ENCODE results near the gene CCDC146. TPM values are rescaled to one million over a fixed set of nuclear protein-coding genes. Genes with fewer than 3 reads are reported as not detected.

The CCDC146 gene
- total RNA-seq, 4 donors from 2014 or later, result 6.0 to 38.8 (median 24.5) TPM

GRCh38 chr7:77181734-77182133 is 59.3 kb downstream of the CCDC146 start:
- Histone ChIP-seq H3K4me1 (no peaks in the 10 kb centered on the region), H3K4me3 (no peak overlapping the region), H3K27me3 (no peaks in the 10 kb centered on the region), H3K27ac (peak overlapping the region in 2 of 4 donors; percentile 6 to 44), H3K9me3 (no peaks in the 10 kb centered on the region), H3K36me3 (no peaks in the 10 kb centered on the region)
- no peak for DNase-seq
- TF ChIP-seq POLR2A (IDR thresholded peaks at IDR 0.05) (no peak), CTCF (IDR thresholded peaks at IDR 0.05) (no peak)

- no peak for TF ChIP-seq POLR2A (IDR thresholded peaks at IDR 0.05)
- TF ChIP-seq CTCF (IDR thresholded peaks at IDR 0.05), result no peak
- H3K4me1 ChIP-seq, result no peaks in the 10 kb centered on the region
- H3K27ac ChIP-seq, result peak overlapping the region in 1 of 4 donors; percentile 44
- no peaks in the 10 kb centered on the region for H3K9me3 ChIP-seq
- no peaks in the 10 kb centered on the region for H3K27me3 ChIP-seq
- no peak for DNase-seq
- H3K36me3 ChIP-seq, result no peaks in the 10 kb centered on the region
- H3K4me3 ChIP-seq, result no peak overlapping the region
Measured at GRCh38 chr7:77182261-77182660, 59.8 kb downstream of the CCDC146 start.

- TF ChIP-seq POLR2A (IDR thresholded peaks at IDR 0.05), result no peak
- TF ChIP-seq CTCF (IDR thresholded peaks at IDR 0.05), result no peak
- no peaks in the 10 kb centered on the region for H3K9me3 ChIP-seq
- DNase-seq, result no peak
- H3K4me3 ChIP-seq, result no peak overlapping the region
- no peak overlapping the region for H3K27ac ChIP-seq
- no peaks in the 10 kb centered on the region for H3K4me1 ChIP-seq
- no peaks in the 10 kb centered on the region for H3K36me3 ChIP-seq
- H3K27me3 ChIP-seq, result no peaks in the 10 kb centered on the region
Measured at GRCh38 chr7:77184463-77184862, 62.0 kb downstream of the CCDC146 start.

- H3K4me3 ChIP-seq, result no peak overlapping the region
- no peaks in the 10 kb centered on the region for H3K27me3 ChIP-seq
- H3K36me3 ChIP-seq, result no peaks in the 10 kb centered on the region
- H3K4me1 ChIP-seq, result no peaks in the 10 kb centered on the region
- no peak overlapping the region for H3K27ac ChIP-seq
- DNase-seq, result no peak
- H3K9me3 ChIP-seq, result no peaks in the 10 kb centered on the region
- TF ChIP-seq POLR2A (IDR thresholded peaks at IDR 0.05) (no peak), CTCF (IDR thresholded peaks at IDR 0.05) (no peak)
Measured at GRCh38 chr7:77184990-77185389, 62.6 kb downstream of the CCDC146 start.

- no peaks in the 10 kb centered on the region for H3K9me3 ChIP-seq
- TF ChIP-seq CTCF (IDR thresholded peaks at IDR 0.05), result no peak
- no peak for TF ChIP-seq POLR2A (IDR thresholded peaks at IDR 0.05)
- DNase-seq, result no peak
- no peak overlapping the region for H3K27ac ChIP-seq
- no peaks in the 10 kb centered on the region for H3K36me3 ChIP-seq
- H3K27me3 ChIP-seq, result no peaks in the 10 kb centered on the region
- H3K4me3 ChIP-seq, result no peak overlapping the region
- H3K4me1 ChIP-seq, result no peaks in the 10 kb centered on the region
Measured at GRCh38 chr7:77185866-77186265, 63.5 kb downstream of the CCDC146 start.
